Measurements from ENCODE around the gene TREH.
"Not testable (repeated sequence)": the region's sequence is repeated elsewhere in the genome, so short reads cannot be mapped to it uniquely, and the experiment has no call there.

Gene TREH

GRCh38 chr11:118679483-118679882, at the start of gene TREH:
TSS of gene TREH (minus strand) at chr11:118679650. CDS start at chr11:118679627, 23 bp downstream.
- no peak for DNase-seq

- DNase-seq, result not testable (repeated sequence)
Measured at GRCh38 chr11:118728112-118728511, 48.7 kb upstream of the TREH start.

GRCh38 chr11:118727721-118728066, 48.2 kb upstream of the TREH start:
- not testable (repeated sequence) for DNase-seq

- DNase-seq, result not testable (repeated sequence)
Measured at GRCh38 chr11:118727001-118727720, 47.7 kb upstream of the TREH start.

GRCh38 chr11:118721478-118722015, 42.1 kb upstream of the TREH start:
- DNase-seq, result not testable (repeated sequence)

GRCh38 chr11:118720740-118721139, 41.3 kb upstream of the TREH start:
- DNase-seq, result not testable (repeated sequence)

GRCh38 chr11:118720078-118720477, 40.6 kb upstream of the TREH start:
- DNase-seq, result not testable (repeated sequence)

- DNase-seq, result not testable (repeated sequence)
Measured at GRCh38 chr11:118718562-118718961, 39.1 kb upstream of the TREH start.

GRCh38 chr11:118717733-118718132, 38.3 kb upstream of the TREH start:
- not testable (repeated sequence) for DNase-seq

DNA sequence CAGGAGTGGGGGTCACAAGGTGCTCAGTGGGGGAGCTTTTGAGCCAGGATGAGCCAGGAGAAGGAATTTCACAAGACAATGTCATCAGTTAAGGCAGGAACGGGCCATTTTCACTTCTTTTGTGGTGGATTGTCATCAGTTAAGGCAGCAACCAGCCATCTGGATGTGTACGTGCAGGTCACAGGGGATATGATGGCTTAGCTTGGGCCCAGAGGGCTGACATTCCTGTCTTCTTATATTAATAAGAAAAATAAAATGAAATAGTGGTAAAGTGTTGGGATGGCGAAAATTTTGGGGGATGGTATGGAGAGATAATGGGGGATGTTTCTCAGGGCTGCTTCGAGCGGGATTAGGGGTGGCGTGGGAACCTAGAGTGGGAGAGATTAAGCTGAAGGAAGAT, 37.8 kb upstream of the TREH start:
- not testable (repeated sequence) for DNase-seq

DNA sequence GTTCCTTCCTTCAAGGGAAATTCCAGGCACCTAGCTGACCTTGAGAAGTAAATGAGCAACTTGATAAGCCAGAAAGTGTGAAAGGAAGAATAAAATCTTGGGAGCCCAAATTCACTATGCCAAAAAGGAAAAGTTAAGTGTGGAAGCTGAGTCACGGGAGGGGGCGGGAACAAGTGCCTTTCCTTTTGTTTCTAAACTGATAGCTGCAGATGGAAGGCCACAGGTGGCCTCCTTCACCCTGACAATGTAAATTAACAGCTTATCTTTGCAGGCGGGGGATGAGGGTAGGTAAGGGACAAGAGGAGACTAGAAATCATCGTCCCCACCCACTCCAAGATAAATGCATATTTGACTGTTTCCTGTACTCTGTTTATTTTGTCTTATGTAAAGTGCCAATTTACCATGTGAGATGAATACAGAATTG, 36.4 kb upstream of the TREH start:
- no peak for DNase-seq

GRCh38 chr11:118715245-118715831, 35.9 kb upstream of the TREH start:
- DNase-seq, result no peak

GRCh38 chr11:118714816-118715215, 35.4 kb upstream of the TREH start:
- no peak for DNase-seq

GRCh38 chr11:118714416-118714815, 35.0 kb upstream of the TREH start:
- not testable (repeated sequence) for DNase-seq

DNA sequence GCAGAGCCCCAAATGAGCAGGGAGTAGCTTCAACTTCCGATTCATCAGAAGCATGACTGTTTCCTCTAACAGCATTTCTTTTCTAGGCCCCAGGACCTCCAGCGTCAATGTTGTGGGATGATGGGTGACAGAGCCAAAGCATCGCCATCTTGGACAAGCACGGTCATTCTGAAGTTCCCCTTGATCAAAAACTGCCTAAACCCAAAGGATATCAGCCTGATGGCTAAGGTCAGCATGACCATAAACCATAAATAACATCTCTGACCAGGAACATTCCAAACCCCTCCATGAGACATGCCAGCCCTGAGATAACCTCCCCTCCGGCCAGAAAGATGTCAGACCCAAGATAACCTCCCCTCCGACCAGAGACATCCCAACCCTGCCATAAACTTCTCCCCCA, 28.8 kb upstream of the TREH start:
- DNase-seq, result no peak

DNA sequence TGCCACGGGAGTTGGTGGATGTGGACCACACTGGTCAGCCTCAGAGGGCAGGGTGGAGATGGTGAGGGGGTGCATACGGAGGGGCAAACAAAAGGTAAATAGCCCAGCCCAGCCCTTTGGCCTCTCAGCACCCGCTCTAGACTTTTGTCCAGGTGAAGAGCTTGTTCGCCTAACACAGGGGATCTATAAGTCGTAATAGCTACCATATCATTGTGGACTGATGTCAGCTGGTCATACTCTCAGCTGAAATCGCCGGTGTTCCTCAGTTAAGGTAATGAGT, 27.0 kb upstream of the TREH start:
- no peak for DNase-seq

DNA sequence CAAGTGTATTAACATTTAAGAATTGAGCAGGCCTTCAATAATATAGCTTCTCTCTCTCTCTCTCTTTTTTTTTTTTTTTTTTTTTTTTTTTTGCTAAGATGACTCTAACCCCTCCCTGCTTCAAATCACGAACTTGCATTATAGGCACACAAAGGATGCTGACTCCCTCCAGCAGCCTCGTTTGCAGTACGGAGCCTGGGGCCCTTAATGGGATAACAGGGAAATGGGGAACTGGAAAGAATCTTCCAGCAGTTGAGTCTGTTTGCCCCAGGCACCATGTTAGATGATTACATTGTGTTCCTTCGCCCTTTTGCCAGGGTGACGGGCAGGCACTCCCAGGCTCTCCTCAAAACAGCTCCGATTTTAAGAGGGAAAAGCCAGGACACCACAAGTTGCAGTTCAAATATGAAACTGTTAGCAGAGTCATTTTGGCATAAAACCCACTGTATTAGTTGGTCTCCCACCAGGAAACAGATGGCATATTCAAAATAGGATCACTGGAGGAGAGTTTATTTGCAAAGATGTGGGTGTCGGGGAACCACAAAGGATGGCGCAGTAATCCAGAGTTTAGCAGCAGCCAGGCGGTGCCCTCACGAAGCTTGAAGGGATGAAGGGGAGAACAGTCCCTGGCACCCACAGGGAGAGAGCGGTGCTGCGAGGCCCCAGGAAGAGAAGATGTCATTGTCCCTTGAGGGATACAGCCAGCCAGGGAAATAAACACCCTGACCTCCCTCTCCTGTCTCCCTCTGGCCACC, 26.5 kb upstream of the TREH start:
- DNase-seq, result no peak

- DNase-seq, result no peak
Measured at GRCh38 chr11:118705111-118705741, 25.8 kb upstream of the TREH start.

- no peak for DNase-seq
Measured at GRCh38 chr11:118703563-118704106, 24.2 kb upstream of the TREH start.

DNA sequence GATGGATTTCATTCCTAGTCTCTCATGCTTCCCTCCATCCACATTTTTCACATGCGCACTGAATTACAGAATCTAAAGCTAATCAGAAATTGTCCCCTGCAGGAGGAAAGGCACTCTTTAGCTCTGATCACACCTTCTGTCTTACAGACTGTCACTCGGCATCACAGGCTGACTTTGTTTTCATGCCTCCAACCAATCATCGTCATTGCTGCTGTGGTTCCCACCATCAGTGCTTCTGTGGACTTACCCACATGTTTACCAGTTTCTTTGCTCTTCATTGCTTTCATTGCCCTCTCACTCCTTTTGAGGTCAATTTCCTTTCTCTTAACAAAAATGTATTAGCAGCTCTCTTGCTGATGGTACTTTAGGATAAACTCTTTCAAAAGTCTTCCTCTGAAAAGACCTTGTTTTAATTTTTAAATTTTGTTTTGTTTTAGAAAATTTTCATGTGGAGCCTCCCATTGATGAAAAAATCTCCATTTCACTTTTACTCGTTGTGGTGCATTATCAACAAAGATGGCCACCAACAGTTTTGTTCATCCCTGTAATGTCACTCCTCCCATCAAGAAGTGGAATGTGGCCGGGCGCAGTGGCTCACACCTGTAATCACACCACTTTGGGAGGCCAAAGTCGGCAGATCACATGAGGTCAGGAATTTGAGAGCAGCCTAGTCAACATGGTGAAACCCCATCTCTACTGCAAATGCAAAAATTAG, 20.2 kb upstream of the TREH start:
- no peak for DNase-seq

DNA sequence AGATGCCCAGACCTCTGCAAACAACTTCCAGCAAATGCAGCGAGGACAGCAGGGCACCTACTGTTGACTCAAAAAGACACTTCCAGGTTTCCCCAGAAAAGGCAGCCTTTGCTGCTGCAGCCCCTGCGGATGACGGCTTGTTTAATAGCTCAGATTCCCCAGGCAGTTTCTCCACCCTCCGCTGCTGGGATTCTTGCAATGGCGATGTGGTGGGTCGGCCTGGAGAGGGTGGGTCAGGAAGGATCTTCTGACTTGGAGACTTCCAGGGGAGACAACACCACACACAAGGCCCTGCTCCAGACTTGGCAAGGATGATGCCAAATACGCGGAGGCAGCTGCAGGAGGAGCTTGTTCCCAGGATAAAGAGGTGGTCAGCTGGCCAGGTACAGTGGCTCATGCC, 17.9 kb upstream of the TREH start:
- DNase-seq, result no peak

- no peak for DNase-seq
Measured at GRCh38 chr11:118696673-118697226, 17.3 kb upstream of the TREH start.
